Smooth muscle cell (in vitro differentiated cells): Measurements from ENCODE around the gene NUDT4B. TPM values are rescaled to one million over a fixed set of nuclear protein-coding genes. Genes with fewer than 3 reads are reported as not detected.
"Not testable (repeated sequence)": the region's sequence is repeated elsewhere in the genome, so short reads cannot be mapped to it uniquely, and the experiment has no call there.

ENCODE experiments used
- DNase-seq: peaks from one replicate; lab custom pipeline; 2025; ENCODE audit not compliant: unreplicated experiment; lab: John Stamatoyannopoulos, UW
- H2AFZ ChIP-seq: fragments of 200-600 bp; sonication (generic); 2 replicates; pipeline ENCODE4 v1.6.0; 2016; ENCODE audit warnings: antibody characterized with exemption, low read depth, mild to moderate bottlenecking
- H3F3A ChIP-seq: fragments of 200-600 bp; sonication (generic); 2 replicates; pipeline ENCODE4 v1.6.0; 2017; ENCODE audit warnings: antibody characterized with exemption, low read depth
- H3K27ac ChIP-seq: fragments of 200-600 bp; sonication (generic); 2 replicates; pipeline ENCODE4 v1.5.1; 2016; ENCODE audit warnings: low read depth, mild to moderate bottlenecking
- H3K27me3 ChIP-seq: fragments of 200-600 bp; sonication (generic); 2 replicates; pipeline ENCODE4 v1.6.1; 2016; ENCODE audit warnings: low read depth, mild to moderate bottlenecking
- H3K36me3 ChIP-seq: fragments of 200-600 bp; sonication (generic); 2 replicates; pipeline ENCODE4 v1.5.1; 2016; ENCODE audit warnings: low read depth
- H3K4me1 ChIP-seq: fragments of 200-600 bp; sonication (generic); 2 replicates; pipeline ENCODE4 v1.5.1; 2016; ENCODE audit warnings: low read depth
- H3K4me2 ChIP-seq: fragments of 200-600 bp; sonication (generic); 2 replicates; pipeline ENCODE4 v1.6.0; 2016; ENCODE audit warnings: mild to moderate bottlenecking
- H3K4me3 ChIP-seq: fragments of 200-600 bp; sonication (generic); 2 replicates; pipeline ENCODE4 v1.5.1; 2016; ENCODE audit warnings: mild to moderate bottlenecking
- H3K79me2 ChIP-seq: fragments of 200-600 bp; sonication (generic); 2 replicates; pipeline ENCODE4 v1.6.0; 2016; ENCODE audit warnings: low read depth, mild to moderate bottlenecking
- H3K9ac ChIP-seq: fragments of 200-600 bp; sonication (generic); 2 replicates; pipeline ENCODE4 v1.6.0; 2016; ENCODE audit warnings: low read depth
- H3K9me3 ChIP-seq: fragments of 200-600 bp; sonication (generic); replicated peaks from 2 replicates; pipeline ENCODE4 v1.5.1; 2016; ENCODE audit warnings: low read depth
- H4K20me1 ChIP-seq: fragments of 200-600 bp; sonication (generic); 2 replicates; pipeline ENCODE4 v1.6.0; 2016; ENCODE audit warnings: low read depth
- WGBS: methylation state at CpG from one replicate; pipeline ENCODE4 v1.1.7; 2016; ENCODE audit warnings: low lambda C conversion rate; 5-methylcytosine and 5-hydroxymethylcytosine counted together
- polyA plus RNA-seq: library from polyadenylated mRNA; unstranded; fragments of >200 nt; fragmentation: Nextera tagmentation; extraction: Ambion mirVana; gene quantifications from 2 replicates; pipeline ENCODE4 v1.2.1, GENCODE V29; 2016
- total RNA-seq: library from RNA; depleted of rRNA; stranded (reverse); fragments of >200 nt; gene quantifications from 2 replicates; pipeline ENCODE4 v1.2.3, GENCODE V29; 2014

Gene NUDT4B
- total and polyA plus RNA-seq, 2 experiments from 2014 or later: 6.5 to 40.8 TPM

GRCh38 chr1:148769495-148769894 is 20.9 kb downstream of the NUDT4B start:
- not testable (repeated sequence) for H4K20me1 ChIP-seq, H3K4me1 ChIP-seq, H3K9me3 ChIP-seq, H3K9ac ChIP-seq, H2AFZ ChIP-seq, H3K79me2 ChIP-seq, DNase-seq, H3F3A ChIP-seq, H3K4me3 ChIP-seq, H3K27me3 ChIP-seq, H3K36me3 ChIP-seq, H3K4me2 ChIP-seq, H3K27ac ChIP-seq
- WGBS: no CpG with 5 or more reads among the region's 3 CpGs

- H3K9ac ChIP-seq, H3K27ac ChIP-seq, H3K4me3 ChIP-seq, H3K27me3 ChIP-seq, H3K9me3 ChIP-seq, H4K20me1 ChIP-seq, H3K36me3 ChIP-seq, H3K4me2 ChIP-seq, H2AFZ ChIP-seq, H3K4me1 ChIP-seq, DNase-seq, H3K79me2 ChIP-seq, H3F3A ChIP-seq: not testable (repeated sequence)
- no CpG with 5 or more reads among the region's 4 CpGs for WGBS
Measured at GRCh38 chr1:148773690-148774089, 25.1 kb downstream of the NUDT4B start.

GRCh38 chr1:148774102-148774501 is 25.5 kb downstream of the NUDT4B start:
- H3K9ac ChIP-seq, H3K27me3 ChIP-seq, H2AFZ ChIP-seq, H3K4me2 ChIP-seq, H3K27ac ChIP-seq, H3K4me3 ChIP-seq, H3K36me3 ChIP-seq, H4K20me1 ChIP-seq, H3F3A ChIP-seq, H3K4me1 ChIP-seq, DNase-seq, H3K9me3 ChIP-seq, H3K79me2 ChIP-seq: not testable (repeated sequence)
- WGBS: no CpG with 5 or more reads among the region's 1 CpG

GRCh38 chr1:148775263-148775662 is 26.7 kb downstream of the NUDT4B start:
- not testable (repeated sequence) for H3K9ac ChIP-seq, H3K36me3 ChIP-seq, H3K4me3 ChIP-seq, DNase-seq, H3K9me3 ChIP-seq, H3K4me2 ChIP-seq, H3K27ac ChIP-seq, H3K27me3 ChIP-seq, H2AFZ ChIP-seq, H3F3A ChIP-seq, H3K4me1 ChIP-seq, H4K20me1 ChIP-seq, H3K79me2 ChIP-seq
- no CpG with 5 or more reads among the region's 2 CpGs for WGBS

GRCh38 chr1:148777649-148778048 is 29.1 kb downstream of the NUDT4B start:
- not testable (repeated sequence) for H3K27me3 ChIP-seq, H3K79me2 ChIP-seq, H3K4me3 ChIP-seq, H3F3A ChIP-seq, H3K36me3 ChIP-seq, H2AFZ ChIP-seq, H3K4me1 ChIP-seq, H3K9ac ChIP-seq, H3K9me3 ChIP-seq, H3K27ac ChIP-seq, H3K4me2 ChIP-seq, H4K20me1 ChIP-seq, DNase-seq
- WGBS: no CpG with 5 or more reads among the region's 1 CpG

GRCh38 chr1:148780404-148780803 is 31.8 kb downstream of the NUDT4B start:
- H3K9me3 ChIP-seq, H3K36me3 ChIP-seq, H3K79me2 ChIP-seq, H3F3A ChIP-seq, H3K4me3 ChIP-seq, H3K9ac ChIP-seq, H3K27ac ChIP-seq, H3K4me1 ChIP-seq, H3K27me3 ChIP-seq, H4K20me1 ChIP-seq, DNase-seq, H3K4me2 ChIP-seq, H2AFZ ChIP-seq: not testable (repeated sequence)
- no CpG with 5 or more reads among the region's 1 CpG for WGBS

GRCh38 chr1:148791543-148792099 is 43.0 kb downstream of the NUDT4B start:
- DNase-seq, H3K9ac ChIP-seq, H2AFZ ChIP-seq, H3K27ac ChIP-seq, H3K79me2 ChIP-seq, H3K4me2 ChIP-seq, H3K4me3 ChIP-seq, H3K9me3 ChIP-seq, H4K20me1 ChIP-seq, H3F3A ChIP-seq, H3K27me3 ChIP-seq, H3K4me1 ChIP-seq, H3K36me3 ChIP-seq: not testable (repeated sequence)
- WGBS: no CpG with 5 or more reads among the region's 23 CpGs

- not testable (repeated sequence) for H2AFZ ChIP-seq, H3K36me3 ChIP-seq, H3K79me2 ChIP-seq, H3K4me2 ChIP-seq, H3K4me3 ChIP-seq, H3F3A ChIP-seq, H4K20me1 ChIP-seq, H3K9ac ChIP-seq, DNase-seq, H3K27ac ChIP-seq, H3K4me1 ChIP-seq, H3K27me3 ChIP-seq, H3K9me3 ChIP-seq
- no CpG with 5 or more reads among the region's 4 CpGs for WGBS
Measured at GRCh38 chr1:148793762-148794332, 45.3 kb downstream of the NUDT4B start.
